Measurements from ENCODE around the gene ARSI.

ARSI gene

DNA sequence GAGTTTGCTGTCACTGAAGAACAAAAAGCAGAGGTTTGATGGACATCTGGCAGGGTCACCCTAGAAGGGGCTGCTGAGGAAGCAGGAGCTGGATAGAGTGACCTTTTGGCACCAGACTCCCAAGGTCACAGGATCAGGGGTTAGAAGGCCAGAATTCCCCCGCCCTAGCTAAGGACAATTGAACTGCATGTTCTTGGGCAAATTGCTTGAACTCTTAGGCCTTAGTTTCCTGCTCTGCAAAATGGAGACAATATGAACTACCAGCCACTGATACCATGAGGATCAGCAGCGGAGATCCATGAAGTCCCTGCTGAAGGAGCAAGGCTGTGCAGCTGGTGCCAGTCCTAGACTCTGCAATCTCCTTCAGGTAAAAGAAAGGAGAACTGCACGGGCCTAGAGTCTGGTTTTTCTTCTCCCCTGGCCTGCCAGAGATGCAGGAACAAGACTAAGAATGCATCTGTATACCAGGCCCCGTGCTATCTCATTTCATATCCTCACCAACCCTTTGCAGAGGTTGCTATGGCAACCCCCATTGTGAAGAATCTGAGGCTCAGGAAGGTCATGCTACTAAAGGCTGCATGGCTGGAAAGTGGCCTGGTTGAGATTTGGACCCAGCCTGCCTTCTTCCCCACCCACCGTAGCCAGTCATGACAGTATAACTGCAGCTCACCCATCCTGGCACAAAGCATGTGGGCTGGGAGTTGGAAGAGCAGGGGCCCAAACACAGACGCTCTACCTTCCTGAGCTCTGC is 46.9 kb downstream of the ARSI start:
- Histone ChIP-seq H3K27ac (ENCODE audit: extremely low read depth, low read depth, low read length) (no peak overlapping the region), H3K9me3 (ENCODE audit: control insufficient read depth, insufficient read depth, low read depth, low read length) (no peaks in the 10 kb centered on the region), H3K4me3 (ENCODE audit: low read depth, low read length) (no peak overlapping the region), H3K4me1 (ENCODE audit: control insufficient read depth, insufficient read depth, low read length) (no peaks in the 10 kb centered on the region), H3K36me3 (ENCODE audit: control insufficient read depth in 2 of 2, insufficient read depth in 1 of 2, low read length in 2 of 2) (no peaks in the 10 kb centered on the region)
- CTCF ChIA-PET = interaction anchor here (0.6 to 2.2 kb wide), 6 partner anchors 9 to 95 kb away, joined by 3 to 5 read pairs (median 4); no protein-coding TSS in a partner anchor
- POLR2A ChIA-PET = no interaction called here
- TF ChIP-seq OSR2 (tag by site-specific recombination; IDR thresholded peaks at IDR 0.05) (no peak), ZNF302 (tag by site-specific recombination; IDR thresholded peaks at IDR 0.05; ENCODE audit: low read depth) (no peak), ZNF629 (tag by site-specific recombination; IDR thresholded peaks at IDR 0.05) (no peak), GLIS1 (tag by site-specific recombination; IDR thresholded peaks at IDR 0.05) (no peak), BCL11B (tag by site-specific recombination; IDR thresholded peaks at IDR 0.05; ENCODE audit: low read depth) (no peak), ZNF654 (tag by site-specific recombination; IDR thresholded peaks at IDR 0.05; ENCODE audit: low read depth) (no peak), ZNF335 (tag by site-specific recombination; conservative IDR thresholded peaks at IDR 0.05) (no peak), ZNF555 (tag by site-specific recombination; conservative IDR thresholded peaks at IDR 0.05) (no peak), ZNF112 (tag by site-specific recombination; IDR thresholded peaks at IDR 0.05) (no peak), ZNF426 (tag by site-specific recombination; IDR thresholded peaks at IDR 0.05) (no peak)
- TF ChIP-seq, protein P1, sequence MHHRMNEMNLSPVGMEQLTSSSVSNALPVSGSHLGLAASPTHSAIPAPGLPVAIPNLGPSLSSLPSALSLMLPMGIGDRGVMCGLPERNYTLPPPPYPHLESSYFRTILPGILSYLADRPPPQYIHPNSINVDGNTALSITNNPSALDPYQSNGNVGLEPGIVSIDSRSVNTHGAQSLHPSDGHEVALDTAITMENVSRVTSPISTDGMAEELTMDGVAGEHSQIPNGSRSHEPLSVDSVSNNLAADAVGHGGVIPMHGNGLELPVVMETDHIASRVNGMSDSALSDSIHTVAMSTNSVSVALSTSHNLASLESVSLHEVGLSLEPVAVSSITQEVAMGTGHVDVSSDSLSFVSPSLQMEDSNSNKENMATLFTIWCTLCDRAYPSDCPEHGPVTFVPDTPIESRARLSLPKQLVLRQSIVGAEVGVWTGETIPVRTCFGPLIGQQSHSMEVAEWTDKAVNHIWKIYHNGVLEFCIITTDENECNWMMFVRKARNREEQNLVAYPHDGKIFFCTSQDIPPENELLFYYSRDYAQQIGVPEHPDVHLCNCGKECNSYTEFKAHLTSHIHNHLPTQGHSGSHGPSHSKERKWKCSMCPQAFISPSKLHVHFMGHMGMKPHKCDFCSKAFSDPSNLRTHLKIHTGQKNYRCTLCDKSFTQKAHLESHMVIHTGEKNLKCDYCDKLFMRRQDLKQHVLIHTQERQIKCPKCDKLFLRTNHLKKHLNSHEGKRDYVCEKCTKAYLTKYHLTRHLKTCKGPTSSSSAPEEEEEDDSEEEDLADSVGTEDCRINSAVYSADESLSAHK (tag by site-specific recombination; IDR thresholded peaks at IDR 0.05) = no peak
- TF ChIP-seq, protein P2, sequence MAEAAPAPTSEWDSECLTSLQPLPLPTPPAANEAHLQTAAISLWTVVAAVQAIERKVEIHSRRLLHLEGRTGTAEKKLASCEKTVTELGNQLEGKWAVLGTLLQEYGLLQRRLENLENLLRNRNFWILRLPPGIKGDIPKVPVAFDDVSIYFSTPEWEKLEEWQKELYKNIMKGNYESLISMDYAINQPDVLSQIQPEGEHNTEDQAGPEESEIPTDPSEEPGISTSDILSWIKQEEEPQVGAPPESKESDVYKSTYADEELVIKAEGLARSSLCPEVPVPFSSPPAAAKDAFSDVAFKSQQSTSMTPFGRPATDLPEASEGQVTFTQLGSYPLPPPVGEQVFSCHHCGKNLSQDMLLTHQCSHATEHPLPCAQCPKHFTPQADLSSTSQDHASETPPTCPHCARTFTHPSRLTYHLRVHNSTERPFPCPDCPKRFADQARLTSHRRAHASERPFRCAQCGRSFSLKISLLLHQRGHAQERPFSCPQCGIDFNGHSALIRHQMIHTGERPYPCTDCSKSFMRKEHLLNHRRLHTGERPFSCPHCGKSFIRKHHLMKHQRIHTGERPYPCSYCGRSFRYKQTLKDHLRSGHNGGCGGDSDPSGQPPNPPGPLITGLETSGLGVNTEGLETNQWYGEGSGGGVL (tag by site-specific recombination; IDR thresholded peaks at IDR 0.05) = no peak
- TF ChIP-seq, protein P3, sequence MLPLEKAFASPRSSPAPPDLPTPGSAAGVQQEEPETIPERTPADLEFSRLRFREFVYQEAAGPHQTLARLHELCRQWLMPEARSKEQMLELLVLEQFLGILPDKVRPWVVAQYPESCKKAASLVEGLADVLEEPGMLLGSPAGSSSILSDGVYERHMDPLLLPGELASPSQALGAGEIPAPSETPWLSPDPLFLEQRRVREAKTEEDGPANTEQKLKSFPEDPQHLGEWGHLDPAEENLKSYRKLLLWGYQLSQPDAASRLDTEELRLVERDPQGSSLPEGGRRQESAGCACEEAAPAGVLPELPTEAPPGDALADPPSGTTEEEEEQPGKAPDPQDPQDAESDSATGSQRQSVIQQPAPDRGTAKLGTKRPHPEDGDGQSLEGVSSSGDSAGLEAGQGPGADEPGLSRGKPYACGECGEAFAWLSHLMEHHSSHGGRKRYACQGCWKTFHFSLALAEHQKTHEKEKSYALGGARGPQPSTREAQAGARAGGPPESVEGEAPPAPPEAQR (tag by site-specific recombination; IDR thresholded peaks at IDR 0.05) = no peak
- TF ChIP-seq, protein P4, sequence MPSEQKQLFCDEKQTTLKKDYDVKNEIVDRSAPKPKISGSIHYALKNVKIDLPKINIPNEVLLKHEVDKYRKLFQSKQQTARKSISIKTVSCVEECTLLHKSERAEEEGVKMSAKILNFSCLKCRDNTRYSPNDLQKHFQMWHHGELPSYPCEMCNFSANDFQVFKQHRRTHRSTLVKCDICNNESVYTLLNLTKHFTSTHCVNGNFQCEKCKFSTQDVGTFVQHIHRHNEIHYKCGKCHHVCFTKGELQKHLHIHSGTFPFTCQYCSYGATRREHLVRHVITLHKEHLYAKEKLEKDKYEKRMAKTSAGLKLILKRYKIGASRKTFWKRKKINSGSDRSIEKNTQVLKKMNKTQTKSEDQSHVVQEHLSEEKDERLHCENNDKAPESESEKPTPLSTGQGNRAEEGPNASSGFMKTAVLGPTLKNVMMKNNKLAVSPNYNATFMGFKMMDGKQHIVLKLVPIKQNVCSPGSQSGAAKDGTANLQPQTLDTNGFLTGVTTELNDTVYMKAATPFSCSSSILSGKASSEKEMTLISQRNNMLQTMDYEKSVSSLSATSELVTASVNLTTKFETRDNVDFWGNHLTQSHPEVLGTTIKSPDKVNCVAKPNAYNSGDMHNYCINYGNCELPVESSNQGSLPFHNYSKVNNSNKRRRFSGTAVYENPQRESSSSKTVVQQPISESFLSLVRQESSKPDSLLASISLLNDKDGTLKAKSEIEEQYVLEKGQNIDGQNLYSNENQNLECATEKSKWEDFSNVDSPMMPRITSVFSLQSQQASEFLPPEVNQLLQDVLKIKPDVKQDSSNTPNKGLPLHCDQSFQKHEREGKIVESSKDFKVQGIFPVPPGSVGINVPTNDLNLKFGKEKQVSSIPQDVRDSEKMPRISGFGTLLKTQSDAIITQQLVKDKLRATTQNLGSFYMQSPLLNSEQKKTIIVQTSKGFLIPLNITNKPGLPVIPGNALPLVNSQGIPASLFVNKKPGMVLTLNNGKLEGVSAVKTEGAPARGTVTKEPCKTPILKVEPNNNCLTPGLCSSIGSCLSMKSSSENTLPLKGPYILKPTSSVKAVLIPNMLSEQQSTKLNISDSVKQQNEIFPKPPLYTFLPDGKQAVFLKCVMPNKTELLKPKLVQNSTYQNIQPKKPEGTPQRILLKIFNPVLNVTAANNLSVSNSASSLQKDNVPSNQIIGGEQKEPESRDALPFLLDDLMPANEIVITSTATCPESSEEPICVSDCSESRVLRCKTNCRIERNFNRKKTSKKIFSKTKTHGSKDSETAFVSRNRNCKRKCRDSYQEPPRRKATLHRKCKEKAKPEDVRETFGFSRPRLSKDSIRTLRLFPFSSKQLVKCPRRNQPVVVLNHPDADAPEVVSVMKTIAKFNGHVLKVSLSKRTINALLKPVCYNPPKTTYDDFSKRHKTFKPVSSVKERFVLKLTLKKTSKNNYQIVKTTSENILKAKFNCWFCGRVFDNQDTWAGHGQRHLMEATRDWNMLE (tag by site-specific recombination; conservative IDR thresholded peaks at IDR 0.05; ENCODE audit: low read depth) = no peak
- TF ChIP-seq, protein P5, sequence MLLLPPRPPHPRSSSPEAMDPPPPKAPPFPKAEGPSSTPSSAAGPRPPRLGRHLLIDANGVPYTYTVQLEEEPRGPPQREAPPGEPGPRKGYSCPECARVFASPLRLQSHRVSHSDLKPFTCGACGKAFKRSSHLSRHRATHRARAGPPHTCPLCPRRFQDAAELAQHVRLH (tag by site-specific recombination; IDR thresholded peaks at IDR 0.05) = no peak
- TF ChIP-seq, protein P6, sequence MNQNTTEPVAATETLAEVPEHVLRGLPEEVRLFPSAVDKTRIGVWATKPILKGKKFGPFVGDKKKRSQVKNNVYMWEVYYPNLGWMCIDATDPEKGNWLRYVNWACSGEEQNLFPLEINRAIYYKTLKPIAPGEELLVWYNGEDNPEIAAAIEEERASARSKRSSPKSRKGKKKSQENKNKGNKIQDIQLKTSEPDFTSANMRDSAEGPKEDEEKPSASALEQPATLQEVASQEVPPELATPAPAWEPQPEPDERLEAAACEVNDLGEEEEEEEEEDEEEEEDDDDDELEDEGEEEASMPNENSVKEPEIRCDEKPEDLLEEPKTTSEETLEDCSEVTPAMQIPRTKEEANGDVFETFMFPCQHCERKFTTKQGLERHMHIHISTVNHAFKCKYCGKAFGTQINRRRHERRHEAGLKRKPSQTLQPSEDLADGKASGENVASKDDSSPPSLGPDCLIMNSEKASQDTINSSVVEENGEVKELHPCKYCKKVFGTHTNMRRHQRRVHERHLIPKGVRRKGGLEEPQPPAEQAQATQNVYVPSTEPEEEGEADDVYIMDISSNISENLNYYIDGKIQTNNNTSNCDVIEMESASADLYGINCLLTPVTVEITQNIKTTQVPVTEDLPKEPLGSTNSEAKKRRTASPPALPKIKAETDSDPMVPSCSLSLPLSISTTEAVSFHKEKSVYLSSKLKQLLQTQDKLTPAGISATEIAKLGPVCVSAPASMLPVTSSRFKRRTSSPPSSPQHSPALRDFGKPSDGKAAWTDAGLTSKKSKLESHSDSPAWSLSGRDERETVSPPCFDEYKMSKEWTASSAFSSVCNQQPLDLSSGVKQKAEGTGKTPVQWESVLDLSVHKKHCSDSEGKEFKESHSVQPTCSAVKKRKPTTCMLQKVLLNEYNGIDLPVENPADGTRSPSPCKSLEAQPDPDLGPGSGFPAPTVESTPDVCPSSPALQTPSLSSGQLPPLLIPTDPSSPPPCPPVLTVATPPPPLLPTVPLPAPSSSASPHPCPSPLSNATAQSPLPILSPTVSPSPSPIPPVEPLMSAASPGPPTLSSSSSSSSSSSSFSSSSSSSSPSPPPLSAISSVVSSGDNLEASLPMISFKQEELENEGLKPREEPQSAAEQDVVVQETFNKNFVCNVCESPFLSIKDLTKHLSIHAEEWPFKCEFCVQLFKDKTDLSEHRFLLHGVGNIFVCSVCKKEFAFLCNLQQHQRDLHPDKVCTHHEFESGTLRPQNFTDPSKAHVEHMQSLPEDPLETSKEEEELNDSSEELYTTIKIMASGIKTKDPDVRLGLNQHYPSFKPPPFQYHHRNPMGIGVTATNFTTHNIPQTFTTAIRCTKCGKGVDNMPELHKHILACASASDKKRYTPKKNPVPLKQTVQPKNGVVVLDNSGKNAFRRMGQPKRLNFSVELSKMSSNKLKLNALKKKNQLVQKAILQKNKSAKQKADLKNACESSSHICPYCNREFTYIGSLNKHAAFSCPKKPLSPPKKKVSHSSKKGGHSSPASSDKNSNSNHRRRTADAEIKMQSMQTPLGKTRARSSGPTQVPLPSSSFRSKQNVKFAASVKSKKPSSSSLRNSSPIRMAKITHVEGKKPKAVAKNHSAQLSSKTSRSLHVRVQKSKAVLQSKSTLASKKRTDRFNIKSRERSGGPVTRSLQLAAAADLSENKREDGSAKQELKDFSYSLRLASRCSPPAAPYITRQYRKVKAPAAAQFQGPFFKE (tag by site-specific recombination; IDR thresholded peaks at IDR 0.05; ENCODE audit: borderline replicate concordance) = no peak
- TF ChIP-seq, protein P7, sequence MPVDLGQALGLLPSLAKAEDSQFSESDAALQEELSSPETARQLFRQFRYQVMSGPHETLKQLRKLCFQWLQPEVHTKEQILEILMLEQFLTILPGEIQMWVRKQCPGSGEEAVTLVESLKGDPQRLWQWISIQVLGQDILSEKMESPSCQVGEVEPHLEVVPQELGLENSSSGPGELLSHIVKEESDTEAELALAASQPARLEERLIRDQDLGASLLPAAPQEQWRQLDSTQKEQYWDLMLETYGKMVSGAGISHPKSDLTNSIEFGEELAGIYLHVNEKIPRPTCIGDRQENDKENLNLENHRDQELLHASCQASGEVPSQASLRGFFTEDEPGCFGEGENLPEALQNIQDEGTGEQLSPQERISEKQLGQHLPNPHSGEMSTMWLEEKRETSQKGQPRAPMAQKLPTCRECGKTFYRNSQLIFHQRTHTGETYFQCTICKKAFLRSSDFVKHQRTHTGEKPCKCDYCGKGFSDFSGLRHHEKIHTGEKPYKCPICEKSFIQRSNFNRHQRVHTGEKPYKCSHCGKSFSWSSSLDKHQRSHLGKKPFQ (tag by site-specific recombination; IDR thresholded peaks at IDR 0.05) = no peak

Measured in HEK293 (cell line).